Bronchial epithelial cell (primary cell): ENCODE results near the gene MED25. TPM values are rescaled to one million over a fixed set of nuclear protein-coding genes. Genes with fewer than 3 reads are reported as not detected.
A peak's percentile ranks its signal among the peaks of the same experiment; 100 is the strongest.
"Not testable (repeated sequence)": the region's sequence is repeated elsewhere in the genome, so short reads cannot be mapped to it uniquely, and the experiment has no call there.

Experiments
- DNase-seq: peaks from one replicate; pipeline ENCODE4 v3.0.0-alpha.2; 2010; ENCODE audit warnings: low read depth
- FAIRE-seq: peaks from 2 replicates; lab custom pipeline; 2011; peaks lifted over from hg19 to GRCh38; lab: Jason Lieb, UNC
- H3K27me3 ChIP-seq: 2 replicates; pipeline ENCODE4 v1.5.1; 2011; ENCODE audit warnings: low read length; ENCODE audit not compliant: control insufficient read depth, insufficient read depth
- H3K36me3 ChIP-seq: 2 replicates; pipeline ENCODE4 v1.5.1; 2011; ENCODE audit warnings: low read length; ENCODE audit not compliant: control insufficient read depth, insufficient read depth
- H3K4me3 ChIP-seq: 2 replicates; pipeline ENCODE4 v1.5.1; 2011; ENCODE audit warnings: mild to moderate bottlenecking, low read depth, low read length, control low read depth
- total RNA-seq: library from RNA; depleted of rRNA; stranded (reverse); fragments of >200 nt; gene quantifications from 2 replicates; pipeline ENCODE4 v1.2.1, GENCODE V29; 2014
- TF ChIP-seq, protein P1 (sequence below): IDR thresholded peaks from 2 replicates; pipeline ENCODE4 v1.5.1; 2011; ENCODE audit warnings: mild to moderate bottlenecking, moderate library complexity, low read length, control low read depth, inconsistent platforms; ENCODE audit not compliant: insufficient read depth, severe bottlenecking

MED25 gene
- total RNA-seq, 1 donor from 2014 or later: 8.2 TPM

- DNase-seq (peak; percentile 93), FAIRE-seq (peak; percentile 55)
- Histone ChIP-seq H3K27me3 (no peaks in the 10 kb centered on the region), H3K4me3 (peak within 1 kb of the TSS; percentile 57), H3K36me3 (no peaks in the 10 kb centered on the region)
- TF ChIP-seq, protein P1, sequence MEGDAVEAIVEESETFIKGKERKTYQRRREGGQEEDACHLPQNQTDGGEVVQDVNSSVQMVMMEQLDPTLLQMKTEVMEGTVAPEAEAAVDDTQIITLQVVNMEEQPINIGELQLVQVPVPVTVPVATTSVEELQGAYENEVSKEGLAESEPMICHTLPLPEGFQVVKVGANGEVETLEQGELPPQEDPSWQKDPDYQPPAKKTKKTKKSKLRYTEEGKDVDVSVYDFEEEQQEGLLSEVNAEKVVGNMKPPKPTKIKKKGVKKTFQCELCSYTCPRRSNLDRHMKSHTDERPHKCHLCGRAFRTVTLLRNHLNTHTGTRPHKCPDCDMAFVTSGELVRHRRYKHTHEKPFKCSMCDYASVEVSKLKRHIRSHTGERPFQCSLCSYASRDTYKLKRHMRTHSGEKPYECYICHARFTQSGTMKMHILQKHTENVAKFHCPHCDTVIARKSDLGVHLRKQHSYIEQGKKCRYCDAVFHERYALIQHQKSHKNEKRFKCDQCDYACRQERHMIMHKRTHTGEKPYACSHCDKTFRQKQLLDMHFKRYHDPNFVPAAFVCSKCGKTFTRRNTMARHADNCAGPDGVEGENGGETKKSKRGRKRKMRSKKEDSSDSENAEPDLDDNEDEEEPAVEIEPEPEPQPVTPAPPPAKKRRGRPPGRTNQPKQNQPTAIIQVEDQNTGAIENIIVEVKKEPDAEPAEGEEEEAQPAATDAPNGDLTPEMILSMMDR: peak; percentile 17
Measured at GRCh38 chr19:49812997-49813861, 4.9 kb upstream of the MED25 start, which contains the start of gene FUZ. TSS of gene FUZ (minus strand) at chr19:49813292. CDS start at chr19:49813106, 186 bp downstream.

DNA sequence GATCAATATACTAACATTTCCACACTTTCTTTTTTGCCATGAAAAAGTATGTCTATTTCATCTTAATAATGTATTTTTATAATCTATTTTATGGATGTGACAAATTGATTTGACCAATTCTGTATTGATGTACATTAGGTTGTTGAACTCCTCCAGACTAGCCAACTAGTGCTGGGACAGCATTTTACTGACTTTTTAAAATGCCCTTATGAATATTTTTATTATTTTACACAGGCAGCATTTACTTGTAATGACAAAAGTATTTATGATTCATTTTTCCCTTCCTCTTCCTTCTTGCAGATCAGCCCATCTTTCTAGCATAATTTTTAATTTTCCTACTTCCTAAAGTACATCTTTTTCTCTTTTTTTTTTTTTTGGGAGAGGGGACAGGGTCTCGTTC, 4.1 kb upstream of the MED25 start:
- H3K27me3 ChIP-seq: no peaks in the 10 kb centered on the region
- H3K4me3 ChIP-seq: no peak overlapping the region
- no peaks in the 10 kb centered on the region for H3K36me3 ChIP-seq
- peak; percentile 29 for DNase-seq
- no peak for FAIRE-seq
- TF ChIP-seq, protein P1: no peak

GRCh38 chr19:49816590-49816989, 1.5 kb upstream of the MED25 start:
- TF ChIP-seq, protein P1: no peak
- FAIRE-seq: no peak

DNA sequence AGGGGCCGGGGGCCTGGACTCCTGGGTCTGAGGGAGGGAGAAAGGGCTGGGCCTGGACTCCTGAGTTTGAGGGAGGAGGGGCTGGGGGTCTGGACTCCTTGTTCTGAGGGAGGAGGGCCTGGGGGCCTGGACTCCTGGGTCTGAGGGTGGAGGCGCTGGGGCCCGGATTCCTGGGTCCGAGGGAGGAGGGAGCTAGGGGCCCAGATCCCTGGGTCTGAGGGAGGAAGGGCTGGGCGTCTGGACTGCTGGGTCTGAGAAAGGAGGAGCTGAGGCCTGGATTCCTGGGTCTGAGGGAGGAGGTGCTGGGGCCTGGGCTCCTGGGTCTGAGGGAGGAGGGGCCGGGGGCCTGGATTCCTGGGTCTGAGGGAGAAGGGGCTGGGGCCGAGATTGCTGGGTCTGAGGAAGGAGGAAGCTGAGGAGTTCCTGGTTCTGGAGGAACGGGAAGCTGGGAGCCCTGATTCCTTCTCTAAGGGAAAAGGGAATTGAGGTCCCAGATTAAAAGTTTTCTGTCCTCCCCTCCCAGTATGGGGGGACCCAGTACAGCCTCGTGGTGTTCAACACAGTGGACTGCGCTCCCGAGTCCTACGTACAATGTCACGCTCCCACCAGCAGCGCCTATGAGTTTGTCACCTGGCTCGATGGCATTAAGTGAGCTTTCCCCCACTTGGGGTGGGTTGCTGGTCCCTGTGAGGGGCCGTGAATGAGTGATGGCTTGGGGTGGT, 721 bp downstream of the MED25 start:
- H3K27me3 ChIP-seq: no peaks in the 10 kb centered on the region
- FAIRE-seq (no peak), DNase-seq (no peak)
- peaks cover 10% of the 10 kb centered on the region for H3K36me3 ChIP-seq
- peak overlapping the region; percentile 63 for H3K4me3 ChIP-seq
- TF ChIP-seq, protein P1: no peak

More at GRCh38 chr19:49816590-49816989, 1.5 kb upstream of the MED25 start:
- DNase-seq: no peak
- peaks cover 3% of the 10 kb centered on the region for H3K36me3 ChIP-seq
- no peak overlapping the region for H3K4me3 ChIP-seq
- H3K27me3 ChIP-seq: no peaks in the 10 kb centered on the region

DNA sequence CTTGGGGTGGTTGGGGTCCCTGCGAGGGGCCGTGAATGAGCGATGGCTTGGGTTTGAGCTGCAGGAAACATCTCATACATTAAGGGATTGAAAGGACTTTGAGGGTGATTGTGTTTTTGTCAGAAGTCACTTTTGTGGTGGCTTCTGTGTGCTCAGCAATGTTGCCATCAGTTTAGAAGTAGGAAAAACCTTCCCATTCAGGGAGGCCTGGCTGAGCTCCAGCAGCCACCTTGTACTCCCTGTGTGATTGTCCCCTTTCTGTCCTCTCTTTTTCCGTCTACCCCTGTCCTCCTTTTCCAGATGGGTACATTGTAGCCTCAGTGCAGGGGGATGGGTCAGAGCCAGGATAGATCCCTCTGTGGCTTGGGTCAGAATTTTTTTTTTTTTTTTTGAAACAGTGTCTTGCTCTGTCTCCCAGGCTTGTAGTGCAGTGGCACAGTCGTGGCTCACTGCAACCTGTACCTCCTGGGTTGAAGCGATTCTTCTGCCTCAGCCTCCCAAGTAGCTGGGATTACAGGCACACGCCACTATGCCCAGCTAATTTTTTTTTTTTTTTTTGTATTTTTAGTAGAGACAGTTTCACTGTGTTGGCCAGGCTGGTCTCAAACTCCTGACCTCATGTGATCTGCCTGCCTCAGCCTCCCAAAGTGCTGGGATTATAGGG, 1.5 kb downstream of the MED25 start:
- DNase-seq, H3K27me3 ChIP-seq, FAIRE-seq: not testable (repeated sequence)
- H3K36me3 ChIP-seq: peaks cover 12% of the 10 kb centered on the region
- peak overlapping the region; percentile 63 for H3K4me3 ChIP-seq

GRCh38 chr19:49820125-49820524, 2.0 kb downstream of the MED25 start:
- TF ChIP-seq, protein P1: no peak
- Histone ChIP-seq H3K4me3 (no peak overlapping the region), H3K27me3 (no peaks in the 10 kb centered on the region), H3K36me3 (peaks cover 12% of the 10 kb centered on the region)
- no peak for FAIRE-seq
- no peak for DNase-seq
